H1 (cell line): ENCODE measurements around the gene RPRML.

ENCODE experiments used
- ASH2L ChIP-seq: fragments of 200-600, 300-600 bp; sonication (generic); IDR thresholded peaks from one replicate; pipeline ENCODE4 v1.7.1; 2017; ENCODE audit warnings: low read length
- CBX8 ChIP-seq: fragments of 300-800, 300-1000 bp; sonication (generic); IDR thresholded peaks from 2 replicates; pipeline ENCODE4 v1.7.1; 2016; ENCODE audit warnings: low read depth, low read length, borderline replicate concordance
- EP300 ChIP-seq, 2 experiments: IDR thresholded peaks; 1 replicate in 1 of 2; 2 replicates in 1 of 2; pipeline ENCODE4 v1.6.1; 2011 to 2012; ENCODE audit warnings: low read depth in 2 of 2, low read length in 2 of 2, mild to moderate bottlenecking in 2 of 2, borderline replicate concordance in 1 of 2, inconsistent platforms in 1 of 2, moderate library complexity in 1 of 2
- JUN ChIP-seq: IDR thresholded peaks from 2 replicates; pipeline ENCODE4 v1.6.1; 2011; ENCODE audit warnings: low read depth, mild to moderate bottlenecking, improper control_type of control experiment, low read length
- PHF8 ChIP-seq: fragments of 200-600 bp; sonication (generic); conservative IDR thresholded peaks from 2 replicates; pipeline ENCODE4 v1.7.1; 2012; ENCODE audit warnings: low read depth, mild to moderate bottlenecking, inconsistent platforms, low read length, moderate library complexity
- POLR2A ChIP-seq, 2 experiments: IDR thresholded peaks; 1 replicate in 1 of 2; 2 replicates in 1 of 2; pipeline ENCODE4 v1.6.1; 2011; ENCODE audit warnings: low read depth in 2 of 2, low read length in 2 of 2, mild to moderate bottlenecking in 2 of 2; ENCODE audit errors: control extremely low read depth in 1 of 2
- SIX5 ChIP-seq: IDR thresholded peaks from 2 replicates; pipeline ENCODE4 v1.6.1; 2011; ENCODE audit warnings: mild to moderate bottlenecking, low read depth, low read length
- YY1 ChIP-seq: IDR thresholded peaks from 2 replicates; pipeline ENCODE4 v1.6.1; 2011; ENCODE audit warnings: low read depth, mild to moderate bottlenecking, low read length
- TF ChIP-seq, protein P1 (sequence below), 3 experiments: IDR thresholded peaks; 1 replicate in 2 of 3; 2 replicates in 1 of 3; pipeline versions ENCODE4 v1.5.1 to v1.6.1; 2011; ENCODE audit warnings: low read length in 3 of 3, mild to moderate bottlenecking in 3 of 3, inconsistent platforms in 2 of 3, low read depth in 1 of 3, moderate library complexity in 1 of 3; ENCODE audit not compliant: insufficient read depth in 1 of 3; ENCODE audit errors: control extremely low read depth in 1 of 3

- TF ChIP-seq POLR2A (IDR thresholded peaks at IDR 0.05; ENCODE audit: control extremely low read depth in 1 of 2, low read depth in 2 of 2, low read length in 2 of 2): no peak
- no peak for TF ChIP-seq YY1
- no peak for TF ChIP-seq SIX5
- no peak for TF ChIP-seq CBX8
- TF ChIP-seq PHF8: no peak
- TF ChIP-seq ASH2L: no peak
- TF ChIP-seq, protein P1, sequence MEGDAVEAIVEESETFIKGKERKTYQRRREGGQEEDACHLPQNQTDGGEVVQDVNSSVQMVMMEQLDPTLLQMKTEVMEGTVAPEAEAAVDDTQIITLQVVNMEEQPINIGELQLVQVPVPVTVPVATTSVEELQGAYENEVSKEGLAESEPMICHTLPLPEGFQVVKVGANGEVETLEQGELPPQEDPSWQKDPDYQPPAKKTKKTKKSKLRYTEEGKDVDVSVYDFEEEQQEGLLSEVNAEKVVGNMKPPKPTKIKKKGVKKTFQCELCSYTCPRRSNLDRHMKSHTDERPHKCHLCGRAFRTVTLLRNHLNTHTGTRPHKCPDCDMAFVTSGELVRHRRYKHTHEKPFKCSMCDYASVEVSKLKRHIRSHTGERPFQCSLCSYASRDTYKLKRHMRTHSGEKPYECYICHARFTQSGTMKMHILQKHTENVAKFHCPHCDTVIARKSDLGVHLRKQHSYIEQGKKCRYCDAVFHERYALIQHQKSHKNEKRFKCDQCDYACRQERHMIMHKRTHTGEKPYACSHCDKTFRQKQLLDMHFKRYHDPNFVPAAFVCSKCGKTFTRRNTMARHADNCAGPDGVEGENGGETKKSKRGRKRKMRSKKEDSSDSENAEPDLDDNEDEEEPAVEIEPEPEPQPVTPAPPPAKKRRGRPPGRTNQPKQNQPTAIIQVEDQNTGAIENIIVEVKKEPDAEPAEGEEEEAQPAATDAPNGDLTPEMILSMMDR (IDR thresholded peaks at IDR 0.05; ENCODE audit: control extremely low read depth in 1 of 3, insufficient read depth in 1 of 3, low read depth in 1 of 3, low read length in 3 of 3): no peak
- no peak for TF ChIP-seq JUN
- no peak for TF ChIP-seq EP300 (IDR thresholded peaks at IDR 0.05; ENCODE audit: borderline replicate concordance in 1 of 2, low read depth in 2 of 2, low read length in 2 of 2)
These were observed 5.8 kb upstream of the RPRML start for GRCh38 chr17:46984892-46985291.
